ENCODE results near the gene EPB41L4A.

DNA sequence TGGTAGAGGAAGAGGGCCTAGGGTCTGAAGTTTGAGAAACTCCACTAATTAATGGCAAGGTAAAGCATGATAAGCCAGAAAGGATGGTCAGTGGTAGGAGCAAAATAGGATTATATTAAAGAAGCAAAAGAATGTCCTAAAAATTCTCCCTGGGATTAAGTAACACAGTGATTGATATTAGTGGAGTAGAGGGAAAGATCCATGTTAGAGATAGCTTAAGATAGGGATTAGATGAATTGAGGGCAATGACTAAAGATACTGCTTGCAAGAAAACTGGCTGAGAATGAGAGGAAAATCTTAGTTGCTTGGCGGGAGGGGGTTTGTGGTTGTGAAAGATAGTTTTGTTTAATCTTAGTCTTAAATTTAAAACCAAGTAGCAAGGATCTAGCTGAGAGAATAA, 255.6 kb downstream of the EPB41L4A start:
- TF ChIP-seq, protein P1, sequence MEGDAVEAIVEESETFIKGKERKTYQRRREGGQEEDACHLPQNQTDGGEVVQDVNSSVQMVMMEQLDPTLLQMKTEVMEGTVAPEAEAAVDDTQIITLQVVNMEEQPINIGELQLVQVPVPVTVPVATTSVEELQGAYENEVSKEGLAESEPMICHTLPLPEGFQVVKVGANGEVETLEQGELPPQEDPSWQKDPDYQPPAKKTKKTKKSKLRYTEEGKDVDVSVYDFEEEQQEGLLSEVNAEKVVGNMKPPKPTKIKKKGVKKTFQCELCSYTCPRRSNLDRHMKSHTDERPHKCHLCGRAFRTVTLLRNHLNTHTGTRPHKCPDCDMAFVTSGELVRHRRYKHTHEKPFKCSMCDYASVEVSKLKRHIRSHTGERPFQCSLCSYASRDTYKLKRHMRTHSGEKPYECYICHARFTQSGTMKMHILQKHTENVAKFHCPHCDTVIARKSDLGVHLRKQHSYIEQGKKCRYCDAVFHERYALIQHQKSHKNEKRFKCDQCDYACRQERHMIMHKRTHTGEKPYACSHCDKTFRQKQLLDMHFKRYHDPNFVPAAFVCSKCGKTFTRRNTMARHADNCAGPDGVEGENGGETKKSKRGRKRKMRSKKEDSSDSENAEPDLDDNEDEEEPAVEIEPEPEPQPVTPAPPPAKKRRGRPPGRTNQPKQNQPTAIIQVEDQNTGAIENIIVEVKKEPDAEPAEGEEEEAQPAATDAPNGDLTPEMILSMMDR (IDR thresholded peaks at IDR 0.05; ENCODE audit: insufficient read depth, low read depth, low read length), result no peak
- no peak for TF ChIP-seq EZH2 (IDR thresholded peaks at IDR 0.05; ENCODE audit: insufficient read depth, low read length)
